PFSK-1 (cell line): ENCODE measurements around the gene EOMES.

Experiments used
- FOXP2 ChIP-seq: optimal IDR thresholded peaks from 2 replicates; pipeline ENCODE3; 2011; ENCODE audit warnings: borderline replicate concordance, control low read depth, inconsistent platforms; ENCODE audit not compliant: insufficient read depth; ENCODE audit errors: extremely low read length, extremely low read depth
- POLR2AphosphoS5 ChIP-seq: IDR thresholded peaks from 2 replicates; pipeline ENCODE4 v1.6.1; 2012; ENCODE audit warnings: low read depth, mild to moderate bottlenecking, control low read depth, low read length, moderate library complexity
- SIN3A ChIP-seq: IDR thresholded peaks from 2 replicates; pipeline ENCODE4 v1.6.1; 2012; ENCODE audit warnings: mild to moderate bottlenecking, low read length, moderate library complexity, borderline replicate concordance; ENCODE audit not compliant: insufficient read depth
- TAF1 ChIP-seq: IDR thresholded peaks from 2 replicates; pipeline ENCODE4 v1.6.1; 2012; ENCODE audit warnings: low read length, control low read depth, borderline replicate concordance; ENCODE audit not compliant: insufficient read depth
- TF ChIP-seq, protein P1 (sequence below), 2 experiments: IDR thresholded peaks; 2 replicates each; pipeline versions ENCODE4 v1.6.1 to v1.8.0; 2011 to 2012; ENCODE audit warnings: low read depth in 2 of 2, low read length in 2 of 2, control low read depth in 1 of 2, inconsistent platforms in 1 of 2, mild to moderate bottlenecking in 1 of 2, moderate library complexity in 1 of 2; ENCODE audit not compliant: insufficient read depth in 1 of 2

The EOMES gene

DNA sequence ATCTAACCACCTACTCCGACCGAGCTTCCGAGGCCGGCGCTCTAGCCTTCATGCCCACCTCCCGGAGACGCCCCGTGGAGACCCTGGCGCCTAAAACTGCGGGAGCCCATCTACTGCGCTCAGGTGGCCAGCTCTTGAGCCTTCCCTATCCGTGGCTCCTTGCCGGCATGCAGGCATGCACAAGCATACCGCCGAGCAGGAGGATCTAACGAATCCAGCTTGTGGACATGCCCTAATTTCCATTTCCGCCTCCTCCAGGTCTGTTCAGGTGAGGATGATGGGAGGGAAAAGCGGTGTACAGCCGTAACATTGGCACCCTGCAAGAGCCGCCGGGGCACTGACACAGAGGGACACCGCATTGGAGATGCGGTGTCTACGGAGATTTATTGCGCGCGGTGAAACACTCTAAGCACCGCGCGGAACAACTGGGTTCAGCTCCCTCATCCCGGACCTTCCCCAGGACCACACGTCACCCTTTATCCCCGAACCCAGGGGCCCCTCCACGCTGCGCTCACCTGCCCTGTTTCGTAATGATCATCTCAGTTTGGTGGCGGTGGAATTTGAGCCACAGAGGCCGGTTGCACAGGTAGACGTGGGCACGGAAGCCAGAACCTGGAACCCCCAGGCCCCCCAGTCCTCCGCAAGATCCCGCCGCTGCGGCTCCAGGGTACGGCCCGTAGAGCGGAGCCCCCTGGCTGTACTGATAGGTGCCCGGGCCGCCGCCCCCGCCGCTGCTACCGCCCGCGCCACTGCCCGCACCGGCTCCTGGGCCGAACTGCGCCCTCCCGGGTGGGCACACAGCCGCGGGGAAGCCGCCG, 1.0 kb downstream of the EOMES start:
- TF ChIP-seq, protein P1, sequence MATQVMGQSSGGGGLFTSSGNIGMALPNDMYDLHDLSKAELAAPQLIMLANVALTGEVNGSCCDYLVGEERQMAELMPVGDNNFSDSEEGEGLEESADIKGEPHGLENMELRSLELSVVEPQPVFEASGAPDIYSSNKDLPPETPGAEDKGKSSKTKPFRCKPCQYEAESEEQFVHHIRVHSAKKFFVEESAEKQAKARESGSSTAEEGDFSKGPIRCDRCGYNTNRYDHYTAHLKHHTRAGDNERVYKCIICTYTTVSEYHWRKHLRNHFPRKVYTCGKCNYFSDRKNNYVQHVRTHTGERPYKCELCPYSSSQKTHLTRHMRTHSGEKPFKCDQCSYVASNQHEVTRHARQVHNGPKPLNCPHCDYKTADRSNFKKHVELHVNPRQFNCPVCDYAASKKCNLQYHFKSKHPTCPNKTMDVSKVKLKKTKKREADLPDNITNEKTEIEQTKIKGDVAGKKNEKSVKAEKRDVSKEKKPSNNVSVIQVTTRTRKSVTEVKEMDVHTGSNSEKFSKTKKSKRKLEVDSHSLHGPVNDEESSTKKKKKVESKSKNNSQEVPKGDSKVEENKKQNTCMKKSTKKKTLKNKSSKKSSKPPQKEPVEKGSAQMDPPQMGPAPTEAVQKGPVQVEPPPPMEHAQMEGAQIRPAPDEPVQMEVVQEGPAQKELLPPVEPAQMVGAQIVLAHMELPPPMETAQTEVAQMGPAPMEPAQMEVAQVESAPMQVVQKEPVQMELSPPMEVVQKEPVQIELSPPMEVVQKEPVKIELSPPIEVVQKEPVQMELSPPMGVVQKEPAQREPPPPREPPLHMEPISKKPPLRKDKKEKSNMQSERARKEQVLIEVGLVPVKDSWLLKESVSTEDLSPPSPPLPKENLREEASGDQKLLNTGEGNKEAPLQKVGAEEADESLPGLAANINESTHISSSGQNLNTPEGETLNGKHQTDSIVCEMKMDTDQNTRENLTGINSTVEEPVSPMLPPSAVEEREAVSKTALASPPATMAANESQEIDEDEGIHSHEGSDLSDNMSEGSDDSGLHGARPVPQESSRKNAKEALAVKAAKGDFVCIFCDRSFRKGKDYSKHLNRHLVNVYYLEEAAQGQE (IDR thresholded peaks at IDR 0.05; ENCODE audit: insufficient read depth in 1 of 2, low read depth in 2 of 2, low read length in 2 of 2) = no peak
- no peak for TF ChIP-seq TAF1
- no peak for TF ChIP-seq SIN3A
- no peak for TF ChIP-seq POLR2AphosphoS5

- no peak for TF ChIP-seq FOXP2
- no peak for TF ChIP-seq POLR2AphosphoS5
- TF ChIP-seq, protein P1 (IDR thresholded peaks at IDR 0.05; ENCODE audit: insufficient read depth in 1 of 2, low read depth in 2 of 2, low read length in 2 of 2) = no peak
- no peak for TF ChIP-seq SIN3A
- no peak for TF ChIP-seq TAF1
Observed at GRCh38 chr3:27719314-27720003, 2.7 kb downstream of the EOMES start.

- TF ChIP-seq TAF1 (no peak), POLR2AphosphoS5 (no peak), SIN3A (no peak), FOXP2 (no peak)
- TF ChIP-seq, protein P1 (IDR thresholded peaks at IDR 0.05; ENCODE audit: insufficient read depth in 1 of 2, low read depth in 2 of 2, low read length in 2 of 2) = no peak
Observed at GRCh38 chr3:27718459-27718858, 3.7 kb downstream of the EOMES start.

DNA sequence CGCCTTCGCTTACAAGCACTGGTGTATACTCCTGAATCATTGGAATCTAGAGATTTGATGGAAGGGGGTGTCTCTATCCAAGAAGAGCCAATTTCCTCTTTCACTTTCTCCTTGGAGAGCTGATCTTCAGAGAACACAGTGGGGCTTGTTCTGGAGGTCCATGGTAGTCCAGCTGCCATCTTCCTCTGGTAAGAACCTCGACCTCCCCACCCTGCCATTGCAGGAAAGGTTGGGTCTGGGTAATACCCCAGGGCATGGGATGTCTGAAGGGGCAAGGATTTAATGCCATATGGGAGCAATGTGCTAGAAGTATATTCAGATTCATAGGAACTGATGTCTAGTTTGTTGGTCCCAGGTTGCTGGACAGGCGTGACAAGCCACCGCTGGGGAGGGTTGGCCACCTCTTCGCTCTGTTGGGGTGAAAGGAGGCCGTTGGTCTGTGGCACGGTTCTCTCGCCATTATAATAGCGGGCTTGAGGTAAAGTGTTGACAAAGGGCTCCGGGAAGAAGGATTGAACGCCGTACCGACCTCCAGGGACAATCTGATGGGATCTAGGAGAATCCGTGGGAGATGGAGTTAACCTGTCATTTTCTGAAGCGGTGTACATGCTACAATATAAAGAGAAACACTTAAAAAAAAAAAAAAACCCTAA, 4.8 kb downstream of the EOMES start:
- TF ChIP-seq, protein P1 (IDR thresholded peaks at IDR 0.05; ENCODE audit: insufficient read depth in 1 of 2, low read depth in 2 of 2, low read length in 2 of 2) = no peak
